HepG2 (cell line): ENCODE measurements around the gene ULK3. TPM values are rescaled to one million over a fixed set of nuclear protein-coding genes. Genes with fewer than 3 reads are reported as not detected.

ENCODE experiments used
- ATAC-seq: fragments of 200-7000 bp; cut with Tn5 transposase; 3 replicates; pipeline ENCODE4 v1.9.1; 2020; ENCODE audit warnings: mild to moderate bottlenecking, moderate library complexity
- BruUV-seq: library from RNA; stranded (reverse); fragments of 400-500 nt; replicated peaks from 2 replicates; lab custom pipeline; 2021; lab: Mats Ljungman, UMichigan
- CTCF ChIA-PET: fragments of 300-600 bp; formaldehyde crosslinking; extraction: SDS; loops from one replicate; lab custom pipeline; 2021; ENCODE audit warnings: low total read pairs, inconsistent platforms, low intra/inter-chr PET ratio; lab: Yijun Ruan, JAX
- POLR2A ChIA-PET: fragments of 350-600 bp; sonication (Branson Sonifier 250); formaldehyde crosslinking; loops from one replicate; lab custom pipeline; 2020; ENCODE audit warnings: antibody characterized with exemption, inconsistent platforms; lab: Yijun Ruan, JAX
- DNase-seq: peaks from one replicate; pipeline ENCODE4 v3.0.0-alpha.2; 2015; ENCODE audit warnings: low spot score
- FAIRE-seq: peaks from 3 replicates; lab custom pipeline; 2011; peaks lifted over from hg19 to GRCh38; lab: Jason Lieb, UNC
- H2AFZ ChIP-seq: one replicate; pipeline ENCODE4 v1.6.1; 2011; ENCODE audit warnings: low read length, inconsistent platforms
- H3K27ac ChIP-seq: fragments of 300-600 bp; 3 replicates; pipeline ENCODE4 v1.8.0; 2011; ENCODE audit warnings: mixed run types, mild to moderate bottlenecking, mixed read lengths, low read length, inconsistent platforms; ENCODE audit not compliant: insufficient read depth; ENCODE audit errors: extremely low read length
- H3K27me3 ChIP-seq, 2 experiments: fragments of 200-600 bp in 1 of 2; 2 replicates in 1 of 2; 3 replicates in 1 of 2; pipeline versions ENCODE4 v1.6.0 to v1.8.0; 2011; ENCODE audit warnings: low read length in 2 of 2, mild to moderate bottlenecking in 2 of 2, moderate library complexity in 2 of 2, inconsistent platforms in 1 of 2; ENCODE audit not compliant: insufficient read depth in 2 of 2, control insufficient read depth in 1 of 2
- H3K36me3 ChIP-seq, 2 experiments: fragments of 200-600 bp in 1 of 2; replicated peaks in 1 of 2; 2 replicates in 1 of 2; 3 replicates in 1 of 2; pipeline versions ENCODE4 v1.5.1 to v1.8.0; 2011; ENCODE audit warnings: low read length in 2 of 2, inconsistent platforms in 1 of 2; ENCODE audit not compliant: insufficient read depth in 2 of 2, control insufficient read depth in 1 of 2
- H3K4me1 ChIP-seq: 2 replicates; pipeline ENCODE4 v1.5.1; 2012; ENCODE audit warnings: low read length, inconsistent platforms; ENCODE audit not compliant: insufficient read depth
- H3K4me2 ChIP-seq: 2 replicates; pipeline ENCODE4 v1.6.0; 2011; ENCODE audit warnings: low read depth, low read length, inconsistent platforms
- H3K4me3 ChIP-seq, 3 experiments: fragments of 200-600 bp in 1 of 3; sonication (generic), shearing (Covaris generic) in 1 of 3; replicated peaks in 1 of 3; 2 replicates each; pipeline ENCODE4 v1.5.1; 2011 to 2016; ENCODE audit warnings: low read length in 3 of 3, inconsistent platforms in 2 of 3, low read depth in 2 of 3, mild to moderate bottlenecking in 2 of 3, control low read depth in 1 of 3, mixed read lengths in 1 of 3; ENCODE audit not compliant: insufficient read depth in 1 of 3
- H3K79me2 ChIP-seq: one replicate; pipeline ENCODE4 v1.6.1; 2011; ENCODE audit warnings: low read length, inconsistent platforms; ENCODE audit not compliant: insufficient read depth
- H3K9ac ChIP-seq: 2 replicates; pipeline ENCODE4 v1.6.0; 2011; ENCODE audit warnings: mild to moderate bottlenecking, low read depth, low read length, inconsistent platforms; ENCODE audit not compliant: insufficient read depth
- H3K9me3 ChIP-seq: 2 replicates; pipeline ENCODE4 v1.5.1; 2012; ENCODE audit warnings: mild to moderate bottlenecking, low read length
- H4K20me1 ChIP-seq: 2 replicates; pipeline ENCODE4 v1.6.0; 2011; ENCODE audit warnings: inconsistent platforms, mild to moderate bottlenecking, low read length, moderate library complexity; ENCODE audit not compliant: insufficient read depth
- ARNT2 ChIP-seq: sonication (generic); formaldehyde crosslinking; IDR thresholded peaks from 2 replicates; pipeline ENCODE4 v1.8.0; 2022; ENCODE audit warnings: mild to moderate bottlenecking, low read depth, missing genetic modification reagents, moderate library complexity
- IRF2 ChIP-seq: IDR thresholded peaks from 2 replicates; pipeline ENCODE4 v1.6.1; 2018; ENCODE audit warnings: missing genetic modification reagents, missing compliant biosample characterization
- JUND ChIP-seq: sonication (generic); formaldehyde crosslinking; IDR thresholded peaks from 2 replicates; pipeline ENCODE4 v1.8.0; 2022; ENCODE audit warnings: mild to moderate bottlenecking, missing genetic modification reagents
- PAXIP1 ChIP-seq: sonication (generic); formaldehyde crosslinking; conservative IDR thresholded peaks from 2 replicates; pipeline ENCODE4 v1.4.0; 2020; ENCODE audit warnings: mild to moderate bottlenecking, missing genetic modification reagents, moderate library complexity
- RARG ChIP-seq: sonication (generic); formaldehyde crosslinking; IDR thresholded peaks from 2 replicates; pipeline ENCODE4 v1.4.0; 2020; ENCODE audit warnings: low read depth, mild to moderate bottlenecking, missing genetic modification reagents
- TEF ChIP-seq: sonication (generic); formaldehyde crosslinking; IDR thresholded peaks from 2 replicates; pipeline ENCODE4 v1.5.0; 2020; ENCODE audit warnings: missing genetic modification reagents
- TFDP2 ChIP-seq: sonication (generic); formaldehyde crosslinking; IDR thresholded peaks from 2 replicates; pipeline ENCODE4 v1.4.0; 2020; ENCODE audit warnings: missing genetic modification reagents
- YY1 ChIP-seq: IDR thresholded peaks from 2 replicates; pipeline ENCODE4 v1.6.1; 2011; ENCODE audit warnings: low read length, low read depth, moderate library complexity, mild to moderate bottlenecking; ENCODE audit not compliant: insufficient read depth, insufficient replicate concordance
- ZNF121 ChIP-seq: sonication (generic); formaldehyde crosslinking; IDR thresholded peaks from 2 replicates; pipeline ENCODE4 v1.5.0; 2020; ENCODE audit warnings: mild to moderate bottlenecking, missing genetic modification reagents
- ZNF572 ChIP-seq: sonication (generic); formaldehyde crosslinking; IDR thresholded peaks from 2 replicates; pipeline ENCODE4 v1.5.1; 2020; ENCODE audit warnings: mild to moderate bottlenecking, missing genetic modification reagents
- ZNF788 ChIP-seq: sonication (generic); formaldehyde crosslinking; IDR thresholded peaks from 2 replicates; pipeline ENCODE4 v1.5.0; 2020; ENCODE audit warnings: mild to moderate bottlenecking, missing genetic modification reagents, borderline replicate concordance
- in situ Hi-C: cut with HindIII; loops from 2 replicates; pipeline ENCODE4 v1.10.0; 2017; ENCODE audit warnings: low pct_unique_long_range_greater_than_20kb; ENCODE audit not compliant: extremely low pct_ligation_motif_present
- intact Hi-C: fragments of 100-400 bp; cut with micrococcal nuclease; formaldehyde crosslinking; loops from one replicate; pipeline ENCODE4 v1.10.0; 2022; ENCODE audit not compliant: unreplicated experiment
- polyA plus RNA-seq, 8 experiments: library from polyadenylated mRNA; depleted of rRNA in 3 of 8; stranded (reverse) in 7 of 8; unstranded in 1 of 8; fragments of >200 nt; fragmentation: Illumina TruSeq in 4 of 8; extraction: Trizol in 4 of 8; gene quantifications; 2 replicates each; pipeline versions ENCODE4 v1.2.1 to v1.2.3, GENCODE V29; 2011 to 2016; ENCODE audit warnings: low read depth in 4 of 8, missing spikeins in 1 of 8, mixed read lengths in 1 of 8; ENCODE audit not compliant: insufficient read depth in 1 of 8
- total RNA-seq, 5 experiments: library from RNA; depleted of rRNA; stranded (reverse); fragments of >200 nt; fragmentation: Illumina TruSeq; extraction: Trizol; gene quantifications; 2 replicates each; pipeline ENCODE4 v1.2.3, GENCODE V29; 2016; ENCODE audit warnings: low read depth in 1 of 5
- TF ChIP-seq, protein P1 (sequence below): sonication (generic); formaldehyde crosslinking; IDR thresholded peaks from 2 replicates; pipeline ENCODE4 v1.5.1; 2020; ENCODE audit warnings: mild to moderate bottlenecking, missing genetic modification reagents

The ULK3 gene
- total and polyA plus RNA-seq, 2 of the 13 experiments (the other 11 are each of a cell fraction or from before 2014, with no cell fraction given): 15.2 to 23.7 TPM

GRCh38 chr15:74869372-74869725 lies 26.4 kb upstream of the ULK3 start:
- no peak overlapping the region for H3K27ac ChIP-seq
- no peak for DNase-seq
- H3K79me2 ChIP-seq: peaks cover 69% of the 10 kb centered on the region
- POLR2A ChIA-PET: interaction anchor here (0.5 to 1.7 kb wide), 5 partner anchors 12 to 51 kb away, joined by 3 to 6 read pairs (median 3); partner anchors contain the start of gene FAM219B
- CTCF ChIA-PET: no interaction called here
- no TSS peak for BruUV-seq
- H4K20me1 ChIP-seq: peaks cover 16% of the 10 kb centered on the region
- no peak overlapping the region for H3K4me3 ChIP-seq
- H2AFZ ChIP-seq: no peak overlapping the region
- FAIRE-seq: no peak
- no peaks in the 10 kb centered on the region for H3K9me3 ChIP-seq
- H3K9ac ChIP-seq: no peak overlapping the region
- intact Hi-C loops (no loop called here), in situ Hi-C loops (no loop called here)
- H3K27me3 ChIP-seq: peaks cover 0 to 2% of the 10 kb centered on the region in 2 experiments; a peak in 1 of 5 replicates
- H3K36me3 ChIP-seq: peaks cover 0 to 2% of the 10 kb centered on the region in 2 experiments; a peak in 4 of 5 replicates
- no peak overlapping the region for H3K4me2 ChIP-seq
- ATAC-seq: no peak
- H3K4me1 ChIP-seq: peaks cover 79% of the 10 kb centered on the region
- no peak for TF ChIP-seq JUND (CRISPR knock-in tag)
- TF ChIP-seq IRF2: no peak
- no peak for TF ChIP-seq RARG (CRISPR knock-in tag)
- no peak for TF ChIP-seq YY1
- TF ChIP-seq ZNF788: no peak
- TF ChIP-seq ARNT2 (CRISPR knock-in tag): no peak
- TF ChIP-seq ZNF121 (CRISPR knock-in tag): no peak
- TF ChIP-seq TFDP2 (CRISPR knock-in tag): no peak
- TF ChIP-seq ZNF572 (CRISPR knock-in tag): no peak
- TF ChIP-seq, protein P1, sequence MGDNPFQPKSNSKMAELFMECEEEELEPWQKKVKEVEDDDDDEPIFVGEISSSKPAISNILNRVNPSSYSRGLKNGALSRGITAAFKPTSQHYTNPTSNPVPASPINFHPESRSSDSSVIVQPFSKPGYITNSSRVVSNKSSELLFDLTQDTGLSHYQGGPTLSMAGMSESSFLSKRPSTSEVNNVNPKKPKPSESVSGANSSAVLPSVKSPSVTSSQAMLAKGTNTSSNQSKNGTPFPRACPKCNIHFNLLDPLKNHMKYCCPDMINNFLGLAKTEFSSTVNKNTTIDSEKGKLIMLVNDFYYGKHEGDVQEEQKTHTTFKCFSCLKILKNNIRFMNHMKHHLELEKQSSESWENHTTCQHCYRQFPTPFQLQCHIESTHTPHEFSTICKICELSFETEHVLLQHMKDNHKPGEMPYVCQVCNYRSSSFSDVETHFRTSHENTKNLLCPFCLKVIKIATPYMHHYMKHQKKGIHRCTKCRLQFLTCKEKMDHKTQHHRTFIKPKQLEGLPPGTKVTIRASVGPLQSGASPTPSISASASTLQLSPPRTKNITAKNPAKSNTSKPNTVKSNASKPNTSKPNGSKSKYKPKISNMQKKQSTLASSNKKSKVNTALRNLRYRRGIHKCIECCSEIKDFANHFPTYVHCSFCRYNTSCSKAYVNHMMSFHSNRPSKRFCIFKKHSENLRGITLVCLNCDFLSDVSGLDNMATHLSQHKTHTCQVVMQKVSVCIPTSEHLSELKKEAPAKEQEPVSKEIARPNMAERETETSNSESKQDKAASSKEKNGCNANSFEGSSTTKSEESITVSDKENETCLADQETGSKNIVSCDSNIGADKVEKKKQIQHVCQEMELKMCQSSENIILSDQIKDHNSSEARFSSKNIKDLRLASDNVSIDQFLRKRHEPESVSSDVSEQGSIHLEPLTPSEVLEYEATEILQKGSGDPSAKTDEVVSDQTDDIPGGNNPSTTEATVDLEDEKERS (CRISPR knock-in tag): no peak
- no peak for TF ChIP-seq TEF
- TF ChIP-seq PAXIP1: no peak
